ENCODE data around the gene NR1H3. TPM values are rescaled to one million over a fixed set of nuclear protein-coding genes. Genes with fewer than 3 reads are reported as not detected.
A peak's percentile ranks its signal among the peaks of the same experiment; 100 is the strongest.

Gene NR1H3
- total and polyA plus RNA-seq, 10 of the 15 experiments (the other 5 are each of a cell fraction or from before 2014, with no cell fraction given), result 2.6 to 8.9 (median 4.5) TPM

DNA sequence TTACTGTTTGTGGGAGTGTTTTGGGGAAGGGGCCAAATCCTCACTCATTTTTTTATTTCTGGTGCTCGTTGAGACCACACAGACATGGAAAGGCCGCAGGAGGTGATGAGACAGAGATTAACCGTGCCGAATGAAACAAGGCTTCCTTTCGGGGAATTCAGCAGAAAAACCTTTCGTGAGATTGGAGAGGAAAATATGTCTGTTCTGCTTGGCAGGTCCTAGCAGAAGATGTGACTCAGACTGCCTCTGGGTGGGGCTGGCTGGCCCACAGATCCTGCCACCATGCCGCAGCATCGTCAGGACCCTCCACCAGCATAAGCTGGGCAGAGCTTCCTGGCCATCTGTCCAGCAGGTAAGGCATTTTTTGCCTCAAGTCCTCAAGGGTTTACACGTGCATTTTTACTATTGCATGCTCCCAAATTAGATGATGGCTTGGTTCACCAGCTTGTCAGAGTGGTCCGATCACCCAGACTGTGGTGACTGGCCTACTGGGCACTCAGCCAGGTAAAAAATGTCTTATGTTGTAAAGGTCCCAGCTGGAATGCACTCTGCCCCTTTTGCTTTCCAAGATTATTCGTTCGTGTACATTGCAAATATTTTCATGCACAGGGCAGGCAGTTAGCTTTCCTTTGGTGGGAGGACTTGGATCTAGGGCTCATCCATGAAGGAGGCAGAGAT, 41.5 kb upstream of the NR1H3 start (continued):
- 0 out of 2 replicates have a peak, but pooled peaks have one; percentile 40 for TF ChIP-seq STAT3 (IDR thresholded peaks at IDR 0.05; ENCODE audit: low read depth, low read length)
- peak; percentile 54 for TF ChIP-seq RUNX3 (IDR thresholded peaks at IDR 0.05; ENCODE audit: low read length)
- TF ChIP-seq POLR2A (IDR thresholded peaks at IDR 0.05; ENCODE audit: low read depth, low read length), result peak; percentile 62; the same call in 1 of the 2 replicates
- TF ChIP-seq, protein P1, sequence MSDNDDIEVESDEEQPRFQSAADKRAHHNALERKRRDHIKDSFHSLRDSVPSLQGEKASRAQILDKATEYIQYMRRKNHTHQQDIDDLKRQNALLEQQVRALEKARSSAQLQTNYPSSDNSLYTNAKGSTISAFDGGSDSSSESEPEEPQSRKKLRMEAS (IDR thresholded peaks at IDR 0.05; ENCODE audit: low read depth, low read length), result 0 out of 2 replicates have a peak, but pooled peaks have one; percentile 46

DNA sequence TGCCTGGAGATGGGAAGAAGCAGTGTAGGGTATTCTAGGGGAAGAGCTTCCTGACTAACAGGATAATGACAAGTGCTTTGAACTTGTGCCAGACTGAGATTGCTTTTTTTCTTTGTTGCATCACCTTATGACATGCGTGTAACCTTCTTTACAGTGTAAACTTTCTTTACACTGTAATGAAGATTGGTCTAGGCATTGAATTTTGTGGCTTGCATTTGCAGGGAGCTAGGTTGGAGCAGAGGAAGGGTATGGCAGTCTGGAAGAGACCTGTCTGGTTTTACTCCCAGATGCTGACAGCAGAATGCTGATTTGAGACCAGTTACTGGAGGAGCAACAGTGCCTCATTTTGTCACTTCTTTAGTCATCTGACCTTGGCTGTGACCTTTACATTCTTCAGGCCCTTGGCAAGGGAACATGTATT, 37.4 kb upstream of the NR1H3 start:
- Histone ChIP-seq H3K79me2 (ENCODE audit: control insufficient read depth, insufficient read depth, low read length) (peaks cover 39% of the 10 kb centered on the region), H3K4me2 (ENCODE audit: control insufficient read depth, insufficient read depth) (no peak overlapping the region), H3K27me3 (replicated peaks in 1 of 2; ENCODE audit: control insufficient read depth in 2 of 2, insufficient read depth in 2 of 2, low read length in 1 of 2) (no peaks in the 10 kb centered on the region), H2AFZ (ENCODE audit: control insufficient read depth, low read depth, low read length) (no peak overlapping the region), H3K27ac (ENCODE audit: control insufficient read depth, insufficient read depth) (no peak overlapping the region), H4K20me1 (ENCODE audit: control insufficient read depth, insufficient read depth) (no peaks in the 10 kb centered on the region), H3K9me3 (replicated peaks; ENCODE audit: control insufficient read depth, insufficient read depth, low read length) (no peaks in the 10 kb centered on the region), H3K36me3 (ENCODE audit: control insufficient read depth in 2 of 2, insufficient read depth in 2 of 2, low read length in 1 of 2) (peaks cover 1 to 4% of the 10 kb centered on the region in 2 experiments; a peak in 2 of 4 replicates), H3K4me1 (ENCODE audit: control insufficient read depth, insufficient read depth, low read length) (peaks cover 12% of the 10 kb centered on the region), H3K4me3 (no peak overlapping the region), H3K9ac (ENCODE audit: control insufficient read depth, insufficient read depth, low read length) (no peak overlapping the region)
- intact Hi-C loops (cut with micrococcal nuclease; ENCODE audit: unreplicated experiment) (no loop called here), in situ Hi-C loops (cut with MboI) (no loop called here)
- no TSS peak for BruUV-seq (replicated peaks)
- WGBS (ENCODE audit: insufficient coverage, insufficient replicate concordance, low lambda C conversion rate, missing lambda C conversion rate), result 100% methylated on average over 1 of the region's 1 CpG
- ChIA-PET RAD21 (ENCODE audit: unreplicated experiment) (no interaction called here), POLR2A (interaction anchor here (0.5 to 1.4 kb wide), 5 partner anchors 10 to 466 kb away, joined by 3 to 6 read pairs (median 3); partner anchors contain the start of gene ACP2), SMC1A (ENCODE audit: uncharacterized antibody, unreplicated experiment) (interaction anchor here (0.7 to 1.8 kb wide), 4 partner anchors 28 to 150 kb away, joined by 3 to 5 read pairs (median 4); partner anchors contain the start of gene ACP2), CTCF (interaction anchor here (0.6 to 2.3 kb wide), 6 partner anchors 14 to 219 kb away, joined by 3 to 9 read pairs (median 4); partner anchors contain the start of gene ACP2)
- no peak for FAIRE-seq
- ATAC-seq, result no peak
- no peak for DNase-seq (ENCODE audit: low read depth, low spot score)
- TF ChIP-seq NR2F1 (conservative IDR thresholded peaks at IDR 0.05) (no peak), JUNB (IDR thresholded peaks at IDR 0.05) (no peak), KDM1A (IDR thresholded peaks at IDR 0.05; ENCODE audit: borderline replicate concordance) (no peak), RBBP5 (conservative IDR thresholded peaks at IDR 0.05) (no peak), CEBPB (IDR thresholded peaks at IDR 0.05; ENCODE audit: borderline replicate concordance in 1 of 2, low read depth in 2 of 2, low read length in 2 of 2) (no peak)

All from GM12878 (cell line).